ENCODE measurements around the gene PTPRN2.
"Not testable (repeated sequence)": the region's sequence is repeated elsewhere in the genome, so short reads cannot be mapped to it uniquely, and the experiment has no call there.

The PTPRN2 gene

GRCh38 chr7:158550394-158550700 is 37.3 kb downstream of the PTPRN2 start:
- no peak for DNase-seq

- no peak for DNase-seq
Observed at GRCh38 chr7:158549616-158550393, 37.8 kb downstream of the PTPRN2 start.

- no peak for DNase-seq
Observed at GRCh38 chr7:158549176-158549615, 38.4 kb downstream of the PTPRN2 start.

- no peak for DNase-seq
Observed at GRCh38 chr7:158548726-158549125, 38.9 kb downstream of the PTPRN2 start.

- no peak for DNase-seq
Observed at GRCh38 chr7:158547817-158548216, 39.8 kb downstream of the PTPRN2 start.

GRCh38 chr7:158546626-158547025 is 41.0 kb downstream of the PTPRN2 start:
- no peak for DNase-seq

- DNase-seq, result no peak
Observed at GRCh38 chr7:158546214-158546613, 41.4 kb downstream of the PTPRN2 start.

GRCh38 chr7:158544708-158545107 is 42.9 kb downstream of the PTPRN2 start:
- DNase-seq, result no peak

GRCh38 chr7:158543840-158544239 is 43.8 kb downstream of the PTPRN2 start:
- no peak for DNase-seq

- DNase-seq, result no peak
Observed at GRCh38 chr7:158542651-158543566, 44.7 kb downstream of the PTPRN2 start.

GRCh38 chr7:158541346-158542010 is 46.1 kb downstream of the PTPRN2 start:
- no peak for DNase-seq

GRCh38 chr7:158539711-158540146 is 47.9 kb downstream of the PTPRN2 start:
- DNase-seq, result no peak

GRCh38 chr7:158538156-158538946 is 49.3 kb downstream of the PTPRN2 start:
- no peak for DNase-seq

GRCh38 chr7:158537516-158537882 is 50.1 kb downstream of the PTPRN2 start:
- DNase-seq, result no peak

- no peak for DNase-seq
Observed at GRCh38 chr7:158536871-158537515, 50.6 kb downstream of the PTPRN2 start.

- no peak for DNase-seq
Observed at GRCh38 chr7:158535079-158535478, 52.5 kb downstream of the PTPRN2 start.

GRCh38 chr7:158534598-158534997 is 53.0 kb downstream of the PTPRN2 start:
- no peak for DNase-seq

- DNase-seq, result not testable (repeated sequence)
Observed at GRCh38 chr7:158534134-158534515, 53.5 kb downstream of the PTPRN2 start.

- no peak for DNase-seq
Observed at GRCh38 chr7:158533386-158534133, 54.1 kb downstream of the PTPRN2 start.

GRCh38 chr7:158532093-158532627 is 55.5 kb downstream of the PTPRN2 start:
- no peak for DNase-seq

GRCh38 chr7:158531661-158532060 is 56.0 kb downstream of the PTPRN2 start:
- DNase-seq, result no peak

Data from fibroblast of upper back skin (primary cell).